Measurements from ENCODE around the gene ACTBL2.

DNA sequence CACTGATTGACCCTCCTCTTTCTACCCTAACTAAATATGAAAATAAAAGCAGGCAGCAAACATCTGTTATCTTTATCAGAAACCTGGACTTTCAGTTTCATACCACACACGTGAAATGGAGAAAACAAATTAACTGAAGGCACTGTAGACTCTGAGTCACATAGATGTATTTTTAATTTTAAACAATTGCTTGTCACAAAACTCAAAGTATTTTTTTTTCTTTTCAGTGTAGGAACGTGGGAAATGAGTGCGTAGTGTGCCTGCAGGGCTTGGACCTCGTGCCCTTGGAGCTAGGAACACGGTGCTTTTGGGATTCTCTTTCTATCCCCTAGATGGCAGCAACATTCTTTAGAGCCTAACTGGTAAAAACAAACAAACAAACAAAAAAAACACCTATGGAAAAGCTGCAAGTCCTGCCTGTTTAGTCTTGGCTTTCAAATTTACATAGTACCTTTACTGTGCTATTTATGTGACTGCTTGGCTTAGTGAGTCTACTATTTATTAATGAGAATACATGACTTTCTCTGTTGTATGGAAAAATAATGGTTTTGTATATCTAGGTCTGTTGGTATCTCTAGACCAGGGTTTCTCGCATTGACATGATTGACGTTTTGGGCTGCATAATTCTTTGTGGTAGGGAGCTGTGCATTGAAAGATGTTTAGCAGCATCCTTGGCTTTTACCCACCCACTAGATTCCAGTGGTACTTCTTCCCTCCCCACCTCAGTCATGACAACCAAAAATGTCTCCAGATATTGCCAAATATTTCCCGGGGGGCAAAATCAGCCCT, 16.8 kb upstream of the ACTBL2 start:
- TF ChIP-seq TAF1 (IDR thresholded peaks at IDR 0.05; ENCODE audit: low read depth, low read length) (no peak), POLR2A (IDR thresholded peaks at IDR 0.05; ENCODE audit: low read depth, low read length) (no peak), POLR2AphosphoS5 (IDR thresholded peaks at IDR 0.05; ENCODE audit: low read depth, low read length) (no peak), PAX5 (IDR thresholded peaks at IDR 0.05; ENCODE audit: insufficient read depth, low read length, severe bottlenecking) (no peak)
